Measurements from ENCODE around the gene HOXB9.

The HOXB9 gene

DNA sequence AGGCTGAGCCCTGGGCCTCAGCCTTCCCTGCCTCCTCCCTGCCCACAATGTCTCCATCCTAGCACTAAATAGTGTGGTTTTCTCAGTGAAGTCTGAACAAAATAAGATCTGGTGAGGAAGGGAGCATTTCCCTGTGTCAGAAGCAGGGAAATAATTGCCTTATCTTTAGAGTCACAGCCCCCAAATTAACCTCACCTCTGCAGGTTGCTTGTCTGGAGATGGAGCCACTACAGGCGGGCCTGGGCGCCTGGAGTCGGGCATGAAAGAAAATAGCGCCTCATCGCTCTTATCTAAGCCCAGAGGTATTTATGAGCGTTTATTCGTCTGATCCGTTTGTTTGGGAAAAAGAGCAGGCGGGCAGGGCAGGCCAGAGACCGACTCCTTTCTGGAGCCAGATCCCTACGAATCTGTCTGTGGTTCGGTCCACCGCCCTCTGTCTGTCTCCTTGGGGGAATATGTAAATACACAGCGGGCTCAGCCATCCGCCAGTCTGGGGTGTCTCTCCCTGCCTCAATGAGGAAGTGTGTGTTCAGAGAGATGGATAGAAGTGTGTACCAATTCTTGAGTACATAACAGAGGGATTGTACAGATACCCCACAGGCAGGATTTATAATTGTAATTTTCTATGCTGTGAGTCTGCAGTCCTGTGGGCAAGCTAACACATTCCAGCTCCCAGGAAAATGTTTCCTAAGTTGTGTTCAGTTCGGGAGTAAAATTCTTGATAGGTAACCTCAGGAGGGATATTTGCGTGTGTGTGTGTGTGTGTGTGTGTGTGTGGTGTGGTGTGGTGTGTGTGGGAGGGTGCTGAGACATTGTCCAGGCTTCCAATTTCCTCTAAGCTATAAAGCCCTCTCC is 25.7 kb downstream of the HOXB9 start:
- Histone ChIP-seq H3K79me2 (ENCODE audit: insufficient read depth, low read length) (no peaks in the 10 kb centered on the region), H4K20me1 (ENCODE audit: insufficient read depth, low read length) (no peaks in the 10 kb centered on the region), H3K9ac (ENCODE audit: low read depth, low read length) (no peak overlapping the region), H3K4me2 (ENCODE audit: insufficient read depth, low read length) (no peak overlapping the region), H2AFZ (ENCODE audit: low read depth, low read length) (no peak overlapping the region), H3K4me3 (ENCODE audit: low read depth in 1 of 2, low read length in 2 of 2) (no peak overlapping the region), H3K27ac (ENCODE audit: low read length) (no peak overlapping the region), H3K36me3 (ENCODE audit: insufficient read depth, low read length) (no peaks in the 10 kb centered on the region), H3K27me3 (ENCODE audit: insufficient read depth, low read length, poor library complexity) (peaks cover 8% of the 10 kb centered on the region), H3K9me3 (ENCODE audit: insufficient read depth, low read length, severe bottlenecking) (no peaks in the 10 kb centered on the region), H3K4me1 (ENCODE audit: insufficient read depth, low read length) (no peaks in the 10 kb centered on the region)
- TF ChIP-seq EZH2 (IDR thresholded peaks at IDR 0.05; ENCODE audit: borderline replicate concordance, low read depth, low read length, severe bottlenecking): no peak
- TF ChIP-seq, protein P1, sequence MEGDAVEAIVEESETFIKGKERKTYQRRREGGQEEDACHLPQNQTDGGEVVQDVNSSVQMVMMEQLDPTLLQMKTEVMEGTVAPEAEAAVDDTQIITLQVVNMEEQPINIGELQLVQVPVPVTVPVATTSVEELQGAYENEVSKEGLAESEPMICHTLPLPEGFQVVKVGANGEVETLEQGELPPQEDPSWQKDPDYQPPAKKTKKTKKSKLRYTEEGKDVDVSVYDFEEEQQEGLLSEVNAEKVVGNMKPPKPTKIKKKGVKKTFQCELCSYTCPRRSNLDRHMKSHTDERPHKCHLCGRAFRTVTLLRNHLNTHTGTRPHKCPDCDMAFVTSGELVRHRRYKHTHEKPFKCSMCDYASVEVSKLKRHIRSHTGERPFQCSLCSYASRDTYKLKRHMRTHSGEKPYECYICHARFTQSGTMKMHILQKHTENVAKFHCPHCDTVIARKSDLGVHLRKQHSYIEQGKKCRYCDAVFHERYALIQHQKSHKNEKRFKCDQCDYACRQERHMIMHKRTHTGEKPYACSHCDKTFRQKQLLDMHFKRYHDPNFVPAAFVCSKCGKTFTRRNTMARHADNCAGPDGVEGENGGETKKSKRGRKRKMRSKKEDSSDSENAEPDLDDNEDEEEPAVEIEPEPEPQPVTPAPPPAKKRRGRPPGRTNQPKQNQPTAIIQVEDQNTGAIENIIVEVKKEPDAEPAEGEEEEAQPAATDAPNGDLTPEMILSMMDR (IDR thresholded peaks at IDR 0.05; ENCODE audit: borderline replicate concordance, extremely low read depth, low read length, poor library complexity, severe bottlenecking): no peak
- DNase-seq (no peak), ATAC-seq (ENCODE audit: insufficient read depth, low read depth) (no peak)

- TF ChIP-seq, protein P1 (IDR thresholded peaks at IDR 0.05; ENCODE audit: borderline replicate concordance, extremely low read depth, low read length, poor library complexity, severe bottlenecking): no peak
- no peak for TF ChIP-seq EZH2 (IDR thresholded peaks at IDR 0.05; ENCODE audit: borderline replicate concordance, low read depth, low read length, severe bottlenecking)
- Histone ChIP-seq H2AFZ (ENCODE audit: low read depth, low read length) (no peak overlapping the region), H3K79me2 (ENCODE audit: insufficient read depth, low read length) (no peaks in the 10 kb centered on the region), H4K20me1 (ENCODE audit: insufficient read depth, low read length) (no peaks in the 10 kb centered on the region), H3K9me3 (ENCODE audit: insufficient read depth, low read length, severe bottlenecking) (no peaks in the 10 kb centered on the region), H3K9ac (ENCODE audit: low read depth, low read length) (no peak overlapping the region), H3K36me3 (ENCODE audit: insufficient read depth, low read length) (no peaks in the 10 kb centered on the region), H3K4me1 (ENCODE audit: insufficient read depth, low read length) (no peaks in the 10 kb centered on the region), H3K27me3 (ENCODE audit: insufficient read depth, low read length, poor library complexity) (peaks cover 5% of the 10 kb centered on the region), H3K4me3 (ENCODE audit: low read depth in 1 of 2, low read length in 2 of 2) (no peak overlapping the region), H3K4me2 (ENCODE audit: insufficient read depth, low read length) (no peak overlapping the region), H3K27ac (ENCODE audit: low read length) (no peak overlapping the region)
- ATAC-seq (ENCODE audit: insufficient read depth, low read depth) (no peak), DNase-seq (no peak)
These were observed 26.8 kb downstream of the HOXB9 start for GRCh38 chr17:48599354-48599753.

GRCh38 chr17:48598736-48599135 is 27.4 kb downstream of the HOXB9 start:
- ATAC-seq (ENCODE audit: insufficient read depth, low read depth) (no peak), DNase-seq (no peak)
- no peaks in the 10 kb centered on the region for H4K20me1 ChIP-seq (ENCODE audit: insufficient read depth, low read length)
- H3K4me3 ChIP-seq (ENCODE audit: low read depth in 1 of 2, low read length in 2 of 2): no peak overlapping the region
- H3K9ac ChIP-seq (ENCODE audit: low read depth, low read length): no peak overlapping the region
- no peaks in the 10 kb centered on the region for H3K9me3 ChIP-seq (ENCODE audit: insufficient read depth, low read length, severe bottlenecking)
- H3K4me2 ChIP-seq (ENCODE audit: insufficient read depth, low read length): no peak overlapping the region
- H3K27me3 ChIP-seq (ENCODE audit: insufficient read depth, low read length, poor library complexity): peaks cover 3% of the 10 kb centered on the region
- H3K4me1 ChIP-seq (ENCODE audit: insufficient read depth, low read length): no peaks in the 10 kb centered on the region
- TF ChIP-seq, protein P1 (IDR thresholded peaks at IDR 0.05; ENCODE audit: borderline replicate concordance, extremely low read depth, low read length, poor library complexity, severe bottlenecking): no peak
- no peak for TF ChIP-seq EZH2 (IDR thresholded peaks at IDR 0.05; ENCODE audit: borderline replicate concordance, low read depth, low read length, severe bottlenecking)
- no peaks in the 10 kb centered on the region for H3K79me2 ChIP-seq (ENCODE audit: insufficient read depth, low read length)
- no peak overlapping the region for H3K27ac ChIP-seq (ENCODE audit: low read length)
- no peak overlapping the region for H2AFZ ChIP-seq (ENCODE audit: low read depth, low read length)
- no peaks in the 10 kb centered on the region for H3K36me3 ChIP-seq (ENCODE audit: insufficient read depth, low read length)
